ENCODE results near the gene PHLPP1.
A peak's percentile ranks its signal among the peaks of the same experiment; 100 is the strongest.
"Not testable (repeated sequence)": the region's sequence is repeated elsewhere in the genome, so short reads cannot be mapped to it uniquely, and the experiment has no call there.

PHLPP1 gene

GRCh38 chr18:62900132-62900883 lies 185.0 kb downstream of the PHLPP1 start:
- DNase-seq: no peak

GRCh38 chr18:62902776-62903175 lies 187.4 kb downstream of the PHLPP1 start:
- DNase-seq: no peak

GRCh38 chr18:62904396-62905285 lies 189.3 kb downstream of the PHLPP1 start:
- no peak for DNase-seq

- no peak for DNase-seq
Observed at GRCh38 chr18:62912885-62913284, 197.5 kb downstream of the PHLPP1 start.

- not testable (repeated sequence) for DNase-seq
Observed at GRCh38 chr18:62913824-62914223, 198.5 kb downstream of the PHLPP1 start.

- no peak for DNase-seq
Observed at GRCh38 chr18:62914871-62915392, 199.6 kb downstream of the PHLPP1 start.

GRCh38 chr18:62918361-62918760 lies 203.0 kb downstream of the PHLPP1 start:
- no peak for DNase-seq

- no peak for DNase-seq
Observed at GRCh38 chr18:62919109-62919838, 203.9 kb downstream of the PHLPP1 start.

GRCh38 chr18:62925031-62925688 lies 209.8 kb downstream of the PHLPP1 start:
- DNase-seq: no peak

GRCh38 chr18:62928326-62928725 lies 213.0 kb downstream of the PHLPP1 start:
- DNase-seq: no peak

- no peak for DNase-seq
Observed at GRCh38 chr18:62933261-62933887, 218.0 kb downstream of the PHLPP1 start.

- DNase-seq: no peak
Observed at GRCh38 chr18:62935994-62936393, 220.7 kb downstream of the PHLPP1 start.

- no peak for DNase-seq
Observed at GRCh38 chr18:62937065-62937464, 221.7 kb downstream of the PHLPP1 start.

- no peak for DNase-seq
Observed at GRCh38 chr18:62938006-62938405, 222.7 kb downstream of the PHLPP1 start.

GRCh38 chr18:62938487-62938886 lies 223.1 kb downstream of the PHLPP1 start:
- DNase-seq: no peak

GRCh38 chr18:62939433-62939832 lies 224.1 kb downstream of the PHLPP1 start:
- DNase-seq: no peak

- DNase-seq: no peak
Observed at GRCh38 chr18:62939926-62940325, 224.6 kb downstream of the PHLPP1 start.

- DNase-seq: peak; percentile 2
Observed at GRCh38 chr18:62942578-62942977, 227.2 kb downstream of the PHLPP1 start.

- no peak for DNase-seq
Observed at GRCh38 chr18:62944454-62944853, 229.1 kb downstream of the PHLPP1 start.

- DNase-seq: no peak
Observed at GRCh38 chr18:62948788-62949187, 233.4 kb downstream of the PHLPP1 start.

- no peak for DNase-seq
Observed at GRCh38 chr18:62950246-62950645, 234.9 kb downstream of the PHLPP1 start.

GRCh38 chr18:62952807-62953206 lies 237.5 kb downstream of the PHLPP1 start:
- DNase-seq: no peak
